Stimulated activated CD4-positive, alpha-beta T cell treated with anti-CD3 and anti-CD28 coated beads, Interleukin-12 subunit alpha, Interleukin-12 subunit beta, amount 100 ng/mL, for 4 hours (primary cell): Measurements from ENCODE around the gene AIG1.
"Not testable (repeated sequence)": the region's sequence is repeated elsewhere in the genome, so short reads cannot be mapped to it uniquely, and the experiment has no call there.

Experiments
- DNase-seq: peaks from one replicate; pipeline ENCODE4 v3.0.0-alpha.2; 2020

Gene AIG1

GRCh38 chr6:143059663-143060353, 881 bp upstream of the AIG1 start:
- no peak for DNase-seq

DNA sequence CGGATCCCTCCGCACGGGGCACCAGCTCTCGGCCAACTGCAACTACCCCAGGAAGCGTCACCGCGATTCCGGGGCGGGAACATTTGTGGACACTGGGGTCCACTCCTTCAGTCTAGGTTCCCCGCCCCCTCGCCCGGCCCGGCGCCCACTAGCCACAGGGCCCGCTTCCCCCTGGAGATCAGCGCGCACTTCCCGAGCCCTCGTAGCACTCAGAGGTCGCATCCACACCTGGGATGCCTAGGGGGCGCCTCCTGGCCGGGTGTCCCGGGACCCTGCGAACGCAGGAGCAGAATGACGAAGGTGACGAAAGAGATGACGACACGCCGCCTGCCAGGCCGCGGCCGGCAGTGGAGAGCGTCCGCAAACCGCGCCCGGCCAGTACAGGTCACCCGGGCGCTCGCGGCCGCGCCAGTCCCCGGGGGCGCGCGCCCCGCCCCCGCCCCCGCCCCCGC, 309 bp upstream of the AIG1 start:
- DNase-seq: peak; percentile 55

DNA sequence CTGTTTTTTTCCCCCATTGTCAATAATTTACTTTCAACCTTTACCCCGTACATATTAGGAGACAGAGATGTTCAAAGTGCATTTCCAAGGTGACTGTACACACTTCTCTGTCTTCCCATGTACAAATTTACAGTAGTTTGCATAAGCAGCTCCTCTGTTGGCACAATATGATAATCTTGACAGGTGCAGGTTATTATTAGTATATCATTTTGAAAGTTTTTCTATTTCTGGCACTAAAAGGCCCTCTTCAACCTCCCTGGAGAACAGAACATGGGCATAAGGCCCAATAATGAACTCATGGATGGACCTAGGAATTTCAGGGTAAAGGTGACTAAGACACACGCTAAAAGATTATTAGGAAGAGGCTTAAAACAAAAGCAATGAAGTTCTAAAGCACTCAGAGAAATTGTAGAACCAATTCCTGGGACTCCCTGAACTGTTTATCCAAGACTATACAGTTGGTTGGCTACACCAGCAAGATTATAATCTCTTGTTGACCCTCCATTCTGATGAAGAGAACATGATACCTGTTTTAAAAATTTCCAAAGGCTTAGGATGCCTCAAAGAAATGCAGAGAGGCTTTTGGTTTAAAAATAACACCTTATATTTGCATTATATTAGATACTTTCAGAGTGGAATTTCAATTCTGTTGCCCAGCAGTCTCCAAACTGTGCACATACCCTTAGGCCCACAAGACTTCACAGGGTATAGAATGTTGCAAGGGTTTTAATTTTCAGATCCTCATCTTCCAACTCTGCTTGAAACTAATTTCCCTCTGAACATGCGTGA, 1.1 kb downstream of the AIG1 start:
- DNase-seq: no peak

DNA sequence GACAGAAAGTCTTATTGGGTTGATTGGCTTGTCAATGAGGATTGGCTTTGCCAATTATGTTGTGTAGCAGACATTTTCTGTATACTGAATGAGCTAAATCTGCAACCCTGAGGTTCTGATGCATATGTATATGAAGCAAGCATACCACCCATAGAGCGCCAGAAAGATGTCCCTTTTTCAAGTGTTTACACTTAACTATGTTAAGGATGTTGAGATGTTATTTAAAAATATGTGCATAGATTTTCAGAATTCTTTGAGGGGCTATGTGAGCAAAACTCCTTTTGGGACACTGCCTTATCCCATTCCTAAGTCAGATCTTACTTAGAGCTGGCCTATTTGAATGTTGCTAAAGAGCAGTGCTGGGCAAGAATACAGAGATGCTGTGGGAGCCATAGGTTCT, 1.9 kb downstream of the AIG1 start:
- no peak for DNase-seq

DNA sequence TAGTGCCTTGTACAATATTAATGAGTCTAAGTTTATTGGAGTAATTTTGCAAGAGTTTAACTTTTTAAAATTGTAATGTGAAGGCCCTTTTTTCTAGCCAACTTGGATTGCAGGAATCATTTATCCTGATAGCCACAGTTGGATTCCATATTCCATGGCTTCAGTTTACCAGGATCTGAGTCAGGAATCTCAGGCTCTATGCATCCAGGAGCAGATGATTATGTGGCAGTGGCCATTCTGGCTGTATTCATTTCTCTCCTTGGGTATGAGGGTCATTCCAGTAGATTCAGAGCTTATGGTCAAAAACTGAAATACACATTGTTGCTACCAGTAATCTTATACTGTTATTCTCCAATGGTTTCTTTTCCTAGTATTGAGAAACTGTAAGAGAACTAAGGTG, 2.9 kb downstream of the AIG1 start:
- DNase-seq: no peak

DNA sequence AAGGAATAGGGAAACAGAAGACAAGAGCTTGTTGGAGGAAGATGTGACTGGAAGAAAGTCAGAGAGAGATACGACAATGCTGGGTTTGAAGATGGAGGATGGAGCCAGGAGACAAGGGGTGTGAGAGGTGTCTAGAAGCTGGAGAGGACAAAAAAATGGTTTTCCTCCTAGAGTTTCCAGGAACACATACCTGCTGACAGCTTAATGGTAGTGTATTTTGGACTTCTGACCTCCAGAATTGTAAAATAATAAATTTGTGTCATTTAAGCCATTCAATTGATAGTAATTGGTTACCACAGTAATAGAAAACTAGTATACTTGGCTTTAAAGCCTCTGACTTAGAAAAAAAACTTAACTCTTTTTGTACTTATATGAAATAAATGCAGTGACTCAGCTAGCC, 3.6 kb downstream of the AIG1 start:
- DNase-seq: no peak

DNA sequence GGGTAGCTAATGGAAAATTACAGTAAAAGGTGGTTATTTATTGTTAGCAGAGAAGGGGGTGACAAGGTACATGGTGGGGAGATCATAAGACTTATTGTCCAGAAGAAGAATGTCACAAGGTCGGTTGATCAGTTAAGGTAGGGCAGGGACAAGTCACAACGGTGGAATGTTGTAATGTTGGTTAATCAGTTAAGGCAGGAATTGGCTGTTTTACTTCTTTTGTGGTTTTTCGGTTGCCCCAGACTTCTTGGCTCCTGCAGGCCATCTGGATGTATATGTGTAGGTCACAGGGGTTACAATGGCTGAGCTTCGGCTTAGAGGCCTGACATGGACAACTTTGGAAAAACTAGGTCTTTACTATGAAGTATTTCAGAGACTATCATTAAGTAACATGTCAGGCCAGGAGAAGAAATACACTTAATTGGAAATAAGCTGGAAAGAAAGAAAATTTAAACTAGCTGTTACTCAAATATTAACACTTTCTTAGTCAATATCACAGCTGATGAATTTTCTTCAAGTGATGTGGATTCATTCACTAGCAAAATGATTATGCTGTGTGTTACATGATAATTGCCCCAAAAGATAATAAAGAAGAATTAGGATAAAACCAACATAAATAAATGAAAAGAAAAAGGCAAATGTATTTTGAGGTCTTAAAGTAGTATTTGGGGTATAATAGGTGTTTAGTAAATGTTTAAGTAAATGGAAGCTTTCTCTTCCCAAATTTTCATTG, 4.4 kb downstream of the AIG1 start:
- no peak for DNase-seq

DNA sequence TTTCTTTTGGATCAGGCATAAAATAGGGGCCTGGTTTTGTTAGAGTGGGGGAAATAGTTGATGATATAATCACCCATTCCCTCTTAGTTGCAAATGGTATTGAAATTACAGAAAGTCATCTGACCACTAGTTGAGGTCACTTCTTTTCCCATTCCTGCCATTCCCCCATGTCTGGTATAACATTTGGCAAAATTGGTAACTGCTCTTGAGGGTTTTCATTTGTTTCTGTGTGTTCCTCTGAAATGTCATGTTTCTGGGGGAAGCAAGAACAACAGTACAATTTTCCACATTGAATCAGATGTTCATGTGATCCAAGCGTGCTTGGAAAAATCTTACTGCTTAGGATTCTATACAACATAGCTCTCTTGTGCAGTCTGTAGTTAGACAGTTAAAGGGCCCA, 7.3 kb downstream of the AIG1 start:
- DNase-seq: no peak

- DNase-seq: no peak
Observed at GRCh38 chr6:143074101-143074500, 13.4 kb downstream of the AIG1 start.

- no peak for DNase-seq
Observed at GRCh38 chr6:143074670-143075318, 14.1 kb downstream of the AIG1 start.

- DNase-seq: no peak
Observed at GRCh38 chr6:143078468-143079324, 18.0 kb downstream of the AIG1 start.

- DNase-seq: no peak
Observed at GRCh38 chr6:143079325-143079640, 18.6 kb downstream of the AIG1 start.

GRCh38 chr6:143082274-143082673, 21.6 kb downstream of the AIG1 start:
- DNase-seq: not testable (repeated sequence)

DNA sequence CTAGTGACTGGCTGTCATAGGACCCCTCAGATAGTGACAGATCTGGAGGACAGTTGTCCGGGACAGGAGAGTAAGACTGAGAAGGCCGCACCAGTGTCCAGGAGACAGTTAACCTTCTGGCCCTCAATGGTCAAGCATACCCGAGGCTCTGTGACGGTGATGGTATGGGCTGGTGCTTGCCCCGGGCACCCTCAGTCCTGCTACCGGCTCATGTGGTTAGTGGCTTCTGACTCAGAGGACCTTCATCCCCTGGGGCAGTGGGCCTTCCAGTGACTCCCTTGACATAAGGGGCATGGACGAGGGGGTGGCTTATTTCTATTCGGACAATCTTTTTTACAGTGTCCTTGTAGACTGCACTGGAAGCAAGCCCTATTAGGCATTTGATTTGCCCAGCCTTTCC, 23.3 kb downstream of the AIG1 start:
- not testable (repeated sequence) for DNase-seq

- not testable (repeated sequence) for DNase-seq
Observed at GRCh38 chr6:143087335-143087734, 26.6 kb downstream of the AIG1 start.

DNA sequence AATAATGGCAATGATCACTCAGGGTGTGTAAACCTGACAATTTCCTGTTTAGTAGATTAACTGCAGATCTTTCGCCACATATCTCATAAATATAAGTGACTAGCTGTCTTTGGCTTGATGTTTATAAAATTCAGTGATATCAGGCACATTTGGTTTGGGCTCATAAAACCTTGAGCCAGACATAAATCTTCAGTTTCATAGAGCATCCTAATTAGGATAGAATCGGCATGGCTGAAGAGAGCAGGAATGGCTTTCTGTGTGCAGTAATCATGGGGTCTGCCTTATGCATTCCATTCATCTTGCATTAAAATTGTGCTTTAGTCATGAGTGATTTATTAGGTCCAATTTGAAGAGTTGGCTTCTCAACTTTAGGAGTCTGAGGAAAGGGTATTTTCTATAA, 27.2 kb downstream of the AIG1 start:
- DNase-seq: no peak

DNA sequence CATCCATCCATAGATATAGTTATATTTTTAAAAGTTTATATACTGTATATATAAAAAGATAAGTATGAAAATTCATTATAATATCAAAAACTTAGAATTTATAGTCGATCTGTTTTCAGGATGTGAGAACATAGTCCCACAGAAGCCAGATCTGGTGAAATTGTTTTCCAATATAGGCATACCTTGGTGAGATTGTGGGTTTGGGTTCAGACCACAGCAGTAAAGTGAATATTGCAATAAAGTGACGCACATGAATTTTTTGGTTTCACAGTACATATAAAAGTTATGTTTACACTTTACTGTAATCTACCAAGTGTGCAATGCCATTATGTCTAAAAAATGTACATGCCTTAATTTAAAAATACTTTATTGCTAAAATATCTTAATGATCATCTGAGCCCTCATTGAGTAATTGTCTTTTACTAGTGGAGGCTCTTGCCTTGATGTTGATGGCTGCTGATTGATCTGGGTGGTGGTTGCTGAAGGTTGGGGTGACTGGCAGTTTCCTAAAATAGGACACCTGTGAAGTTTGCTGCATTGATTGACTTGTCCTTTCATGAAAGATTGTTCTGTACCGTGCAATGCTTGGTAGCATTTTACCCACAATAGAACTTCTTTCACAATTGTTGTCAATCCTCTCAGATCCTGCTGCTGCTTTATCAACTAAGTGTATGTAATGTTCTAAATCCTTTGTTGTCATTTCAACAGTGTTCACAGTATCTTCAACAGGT, 29.8 kb downstream of the AIG1 start:
- no peak for DNase-seq

- DNase-seq: no peak
Observed at GRCh38 chr6:143092768-143093167, 32.1 kb downstream of the AIG1 start.

DNA sequence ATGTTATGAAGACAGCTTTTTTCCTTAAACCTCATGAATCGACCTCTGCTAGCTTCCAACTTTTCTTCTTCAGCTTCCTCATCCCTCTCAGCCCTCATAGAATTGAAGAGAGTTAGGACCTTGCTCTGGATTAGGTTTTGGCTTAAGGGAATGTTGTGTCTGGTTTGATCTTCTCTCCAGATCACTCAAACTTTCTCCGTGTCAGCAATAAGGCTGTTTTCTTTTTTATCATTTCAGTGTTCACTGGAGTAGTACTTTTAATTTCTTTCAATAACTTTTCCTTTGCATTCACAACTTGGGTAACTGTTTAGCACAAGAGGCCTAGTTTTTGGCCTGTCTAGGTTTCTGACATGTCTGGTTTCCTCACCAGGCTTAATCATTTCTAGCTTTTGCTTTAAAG, 32.6 kb downstream of the AIG1 start:
- no peak for DNase-seq

DNA sequence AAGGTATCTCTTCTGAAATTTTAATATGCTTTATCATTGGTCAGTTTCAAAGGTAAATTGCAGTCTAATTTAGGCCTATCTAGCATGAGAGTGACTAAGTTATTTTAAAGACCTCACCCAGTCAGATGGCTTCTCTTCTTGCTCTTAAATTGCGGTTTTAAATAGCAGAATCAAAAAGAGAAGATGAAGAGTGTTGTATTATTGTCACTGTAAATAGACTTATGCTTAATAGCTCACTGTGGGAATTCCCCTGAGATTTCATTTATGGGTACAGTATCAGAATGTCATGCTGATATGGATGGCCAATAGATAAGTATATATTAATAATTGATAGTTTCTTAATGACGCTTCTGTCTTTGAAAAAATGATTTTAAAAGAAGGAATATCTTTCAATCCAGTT, 35.7 kb downstream of the AIG1 start:
- no peak for DNase-seq

GRCh38 chr6:143097224-143097795, 36.6 kb downstream of the AIG1 start:
- no peak for DNase-seq
